AG09309 (cell line): ENCODE measurements around the gene DSE.

Experiments
- DNase-seq: peaks from one replicate; pipeline ENCODE4 v3.0.0-alpha.2; 2010; ENCODE audit warnings: low read depth
- H3K4me3 ChIP-seq: 2 replicates; pipeline ENCODE4 v1.5.1; 2011; ENCODE audit warnings: mild to moderate bottlenecking, low read depth, low read length, moderate library complexity; ENCODE audit not compliant: control insufficient read depth
- TF ChIP-seq, protein P1 (sequence below): IDR thresholded peaks from 2 replicates; pipeline ENCODE4 v1.5.1; 2011; ENCODE audit warnings: mild to moderate bottlenecking, low read depth, low read length, inconsistent platforms; ENCODE audit not compliant: insufficient read depth, control insufficient read depth; ENCODE audit errors: missing control alignments

DSE gene

DNA sequence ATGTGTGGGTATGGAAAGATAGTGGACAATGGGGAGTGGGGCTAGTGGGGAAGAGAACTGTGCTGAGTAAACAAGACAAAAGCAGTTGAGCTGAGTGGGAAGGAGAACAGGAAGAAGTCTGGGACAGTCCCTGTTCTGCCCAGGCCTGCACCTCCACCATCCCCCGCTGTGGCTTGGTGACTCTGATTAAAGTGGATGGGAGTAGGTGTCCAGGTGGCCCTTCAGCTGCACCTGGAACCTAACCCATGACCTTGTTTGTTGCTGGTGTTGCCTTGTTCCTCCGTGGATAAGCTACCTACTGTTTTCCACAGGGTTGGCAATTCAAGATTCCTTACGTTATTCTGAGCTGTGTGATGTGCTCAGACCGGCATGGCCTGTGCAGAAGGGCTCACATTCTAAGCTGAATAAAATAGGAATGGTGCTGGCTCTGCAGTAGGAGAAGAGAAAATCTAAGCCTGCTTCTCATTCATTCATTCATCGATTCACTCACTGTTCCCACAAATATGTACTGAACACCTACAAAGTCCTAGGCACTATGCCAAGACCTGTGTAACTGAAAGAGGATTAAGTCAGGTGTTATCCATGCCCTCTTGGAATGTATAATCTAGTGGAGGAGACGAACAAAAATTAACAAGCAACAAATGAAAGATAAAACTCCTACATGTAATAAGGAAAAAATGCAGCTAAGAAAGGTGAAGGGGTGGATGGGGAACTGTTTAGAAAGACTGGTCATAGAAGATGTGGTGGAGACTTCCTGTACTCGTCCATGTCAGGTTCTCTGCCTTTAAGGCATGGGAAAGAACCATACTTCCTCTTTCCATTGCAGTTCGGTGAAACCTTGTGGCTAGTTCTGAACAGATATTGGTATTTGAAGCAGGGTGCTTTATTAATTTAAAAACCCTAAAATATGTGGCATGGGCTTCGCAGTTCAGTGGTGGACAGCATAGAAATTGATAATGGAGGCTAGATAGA lies 80.3 kb downstream of the DSE start:
- DNase-seq = no peak
- H3K4me3 ChIP-seq = no peak overlapping the region
- TF ChIP-seq, protein P1, sequence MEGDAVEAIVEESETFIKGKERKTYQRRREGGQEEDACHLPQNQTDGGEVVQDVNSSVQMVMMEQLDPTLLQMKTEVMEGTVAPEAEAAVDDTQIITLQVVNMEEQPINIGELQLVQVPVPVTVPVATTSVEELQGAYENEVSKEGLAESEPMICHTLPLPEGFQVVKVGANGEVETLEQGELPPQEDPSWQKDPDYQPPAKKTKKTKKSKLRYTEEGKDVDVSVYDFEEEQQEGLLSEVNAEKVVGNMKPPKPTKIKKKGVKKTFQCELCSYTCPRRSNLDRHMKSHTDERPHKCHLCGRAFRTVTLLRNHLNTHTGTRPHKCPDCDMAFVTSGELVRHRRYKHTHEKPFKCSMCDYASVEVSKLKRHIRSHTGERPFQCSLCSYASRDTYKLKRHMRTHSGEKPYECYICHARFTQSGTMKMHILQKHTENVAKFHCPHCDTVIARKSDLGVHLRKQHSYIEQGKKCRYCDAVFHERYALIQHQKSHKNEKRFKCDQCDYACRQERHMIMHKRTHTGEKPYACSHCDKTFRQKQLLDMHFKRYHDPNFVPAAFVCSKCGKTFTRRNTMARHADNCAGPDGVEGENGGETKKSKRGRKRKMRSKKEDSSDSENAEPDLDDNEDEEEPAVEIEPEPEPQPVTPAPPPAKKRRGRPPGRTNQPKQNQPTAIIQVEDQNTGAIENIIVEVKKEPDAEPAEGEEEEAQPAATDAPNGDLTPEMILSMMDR = no peak

DNA sequence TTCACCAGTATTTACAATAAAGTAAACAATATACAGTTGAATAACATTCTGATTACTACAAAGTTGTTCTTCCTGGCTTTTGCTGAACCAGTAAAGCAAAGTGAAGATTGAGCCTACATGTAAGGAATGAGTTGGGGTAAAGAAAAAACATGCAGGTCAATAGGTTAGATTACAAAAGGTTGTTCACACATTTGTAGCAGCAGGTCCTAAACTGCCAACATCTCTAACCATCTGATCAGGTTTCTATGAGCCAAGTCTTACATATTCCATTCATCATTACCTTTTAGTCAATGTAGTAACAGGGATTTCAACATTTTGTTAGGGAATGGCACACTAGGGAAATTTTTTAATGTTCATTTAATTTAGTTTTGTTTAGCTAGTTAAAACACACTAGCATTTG lies 81.2 kb downstream of the DSE start:
- TF ChIP-seq, protein P1 = no peak
- DNase-seq = no peak
- H3K4me3 ChIP-seq = no peak overlapping the region

DNA sequence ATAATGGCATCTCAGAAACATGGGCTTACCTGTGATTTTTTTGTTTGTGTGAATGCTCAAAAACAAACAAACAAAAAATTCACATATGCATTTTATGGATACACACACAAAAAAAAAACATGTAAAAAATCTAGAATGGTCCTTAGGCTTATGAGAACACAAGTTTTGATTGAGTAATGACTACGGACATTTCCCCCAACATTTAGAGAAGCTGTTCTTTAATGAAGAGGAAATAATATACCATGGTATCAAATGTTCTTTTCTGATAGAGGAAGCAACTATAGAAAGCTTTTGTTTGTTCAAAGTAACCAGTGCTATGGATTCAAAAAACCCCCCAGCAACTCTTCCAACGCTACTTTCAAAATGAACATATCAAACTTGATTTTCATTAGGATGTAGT lies 81.8 kb downstream of the DSE start:
- no peak for DNase-seq
- H3K4me3 ChIP-seq = no peak overlapping the region
- TF ChIP-seq, protein P1 = no peak

DNA sequence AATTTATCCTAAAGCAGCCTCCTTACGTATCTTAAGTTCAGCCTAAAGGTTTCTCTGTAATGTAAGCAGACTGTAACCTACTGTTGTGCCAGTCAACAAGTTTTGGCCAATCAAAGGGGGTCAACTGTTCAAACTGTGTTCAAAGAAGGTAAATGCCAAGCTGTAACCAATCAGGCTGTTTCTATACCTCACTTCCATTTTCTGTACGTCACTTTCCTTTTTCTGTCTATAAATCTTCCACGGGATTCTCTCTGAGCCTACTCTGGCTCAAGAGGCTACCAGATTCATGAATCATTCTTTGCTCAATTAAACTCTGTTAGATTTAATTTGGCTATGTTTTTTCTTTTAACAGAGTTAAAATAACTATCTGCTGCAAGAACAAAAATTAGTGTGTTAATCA lies 85.4 kb downstream of the DSE start:
- H3K4me3 ChIP-seq = no peak overlapping the region
- no peak for DNase-seq
- TF ChIP-seq, protein P1 = no peak

DNA sequence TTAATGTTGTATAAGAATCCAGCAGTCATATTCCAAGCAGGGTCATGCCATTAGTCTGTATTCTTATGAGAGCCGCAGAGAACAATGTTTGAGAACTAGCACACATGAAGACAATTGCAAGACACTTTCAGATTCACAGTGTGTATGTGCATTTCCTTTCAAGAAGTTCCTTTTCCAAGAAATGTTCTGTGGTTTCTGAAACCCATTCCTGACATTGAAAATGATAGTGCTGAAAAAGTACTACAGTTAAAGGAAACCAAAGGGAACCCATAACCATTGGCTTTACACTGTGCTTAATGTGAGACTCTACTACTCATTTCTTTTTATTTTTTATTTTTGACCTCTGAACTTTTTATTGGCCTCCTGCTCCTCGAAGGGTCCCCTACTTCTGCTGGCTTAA lies 86.2 kb downstream of the DSE start:
- no peak overlapping the region for H3K4me3 ChIP-seq
- TF ChIP-seq, protein P1 = no peak
- DNase-seq = no peak

DNA sequence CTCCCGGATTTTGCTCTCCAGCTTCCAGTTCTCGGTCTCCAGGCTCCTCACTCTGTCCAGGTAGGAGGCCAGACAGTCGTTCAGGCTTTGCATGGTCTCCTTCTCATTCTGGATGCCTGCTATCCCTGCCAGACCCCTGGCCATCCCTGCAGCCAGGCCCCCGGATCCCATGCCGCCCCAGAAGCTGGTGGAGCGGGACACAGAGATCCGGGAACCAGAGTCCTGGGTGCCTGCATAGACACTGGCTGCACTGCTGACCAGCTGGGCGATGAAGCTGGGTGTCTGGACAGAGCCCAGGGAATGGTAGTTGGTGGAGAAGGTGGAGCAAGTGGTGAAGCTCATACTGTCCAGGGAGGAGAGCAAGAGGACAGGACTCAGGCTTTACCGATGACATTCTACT lies 87.5 kb downstream of the DSE start:
- TF ChIP-seq, protein P1 = no peak
- no peak for DNase-seq
- H3K4me3 ChIP-seq = no peak overlapping the region
